NCI-H1092 treated with DMSO at 0.1 percent for 48 hours (cell line): Measurements from ENCODE around the gene OTUB1.
"Not testable (repeated sequence)": the region's sequence is repeated elsewhere in the genome, so short reads cannot be mapped to it uniquely, and the experiment has no call there.

Experiments
- DNase-seq: peaks from one replicate; lab custom pipeline; 2025; lab: John Stamatoyannopoulos, UW

The OTUB1 gene, protein sequence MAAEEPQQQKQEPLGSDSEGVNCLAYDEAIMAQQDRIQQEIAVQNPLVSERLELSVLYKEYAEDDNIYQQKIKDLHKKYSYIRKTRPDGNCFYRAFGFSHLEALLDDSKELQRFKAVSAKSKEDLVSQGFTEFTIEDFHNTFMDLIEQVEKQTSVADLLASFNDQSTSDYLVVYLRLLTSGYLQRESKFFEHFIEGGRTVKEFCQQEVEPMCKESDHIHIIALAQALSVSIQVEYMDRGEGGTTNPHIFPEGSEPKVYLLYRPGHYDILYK

DNA sequence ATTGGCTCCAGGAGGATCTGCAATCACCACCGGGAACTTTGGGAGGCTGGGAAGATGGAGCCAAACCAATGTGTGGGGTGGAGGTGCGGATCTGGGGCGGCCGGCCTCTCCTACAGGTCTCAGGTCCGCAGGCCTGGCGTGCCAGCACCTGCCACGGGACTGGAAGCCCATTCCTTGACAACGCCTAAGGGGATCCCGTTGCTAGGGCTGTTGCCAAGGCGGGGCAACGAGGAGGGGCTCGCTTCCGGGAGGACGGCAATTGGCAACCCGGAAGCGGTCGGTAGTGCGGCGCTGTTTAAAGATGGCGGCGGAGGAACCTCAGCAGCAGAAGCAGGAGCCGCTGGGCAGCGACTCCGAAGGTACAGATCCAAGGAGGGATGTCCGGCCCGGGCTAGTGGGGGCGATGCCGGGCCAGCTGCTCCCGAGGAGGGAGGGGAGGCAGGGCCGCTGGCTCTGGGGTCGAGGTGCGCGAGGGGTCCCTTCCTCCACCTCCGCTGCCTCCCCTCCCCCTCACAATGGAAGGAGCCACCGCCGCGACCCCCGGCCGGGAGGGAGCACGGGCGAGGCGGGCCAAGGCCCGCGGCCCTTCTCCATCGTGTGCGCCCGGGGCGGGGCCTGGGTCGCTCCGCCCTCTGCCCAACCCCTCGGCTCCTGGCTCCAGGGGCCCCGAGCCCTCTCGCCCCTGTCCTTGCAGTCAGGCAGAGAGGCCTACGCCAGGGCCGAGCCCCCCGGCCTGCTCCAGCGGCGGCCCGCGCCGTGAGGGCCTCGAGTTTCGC lies at the start of gene OTUB1:
Gene OTUB1, plus strand, starts transcription at position 283 of the 776 bp plus-strand sequence. Its CDS starts 19 bp downstream, at position 302.
- peak; percentile 93 for DNase-seq

DNA sequence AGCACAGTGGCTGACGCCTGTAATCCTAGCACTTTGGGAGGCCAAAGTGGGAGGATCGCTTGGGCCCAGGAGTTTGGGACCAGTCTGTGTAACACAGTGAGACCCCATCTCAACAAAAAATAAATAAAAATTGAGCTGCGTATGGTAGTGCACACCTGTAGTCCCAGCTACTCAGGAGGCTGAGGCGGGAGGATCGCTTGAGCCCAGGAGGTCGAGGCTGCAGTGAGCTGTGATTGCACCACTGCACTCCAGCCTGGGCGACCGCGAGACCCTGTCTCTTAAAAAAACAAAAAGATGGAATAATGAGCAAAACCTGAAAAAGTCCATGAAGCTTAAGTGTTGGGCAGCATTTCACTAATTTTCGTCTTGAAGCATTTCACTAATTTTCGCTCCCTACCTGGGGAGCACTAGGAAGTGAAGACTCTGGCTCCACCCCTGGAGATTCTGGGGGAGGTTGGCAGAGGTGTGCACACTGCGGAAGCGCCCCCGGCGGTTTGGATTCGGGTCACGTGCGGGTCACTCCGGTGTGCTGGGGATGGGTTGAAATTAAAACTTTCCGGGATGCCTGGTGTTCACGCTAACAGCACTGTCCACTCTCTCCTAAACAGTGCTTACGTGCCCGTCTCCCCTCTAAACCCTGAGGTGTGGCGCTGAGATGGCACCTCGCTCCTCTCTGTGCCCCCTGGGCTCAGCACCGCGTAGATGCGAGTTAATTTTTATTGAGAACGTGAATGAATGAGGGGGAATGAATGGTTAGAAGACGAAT lies 48.3 kb upstream of the OTUB1 start:
- peak; percentile 70 for DNase-seq

DNA sequence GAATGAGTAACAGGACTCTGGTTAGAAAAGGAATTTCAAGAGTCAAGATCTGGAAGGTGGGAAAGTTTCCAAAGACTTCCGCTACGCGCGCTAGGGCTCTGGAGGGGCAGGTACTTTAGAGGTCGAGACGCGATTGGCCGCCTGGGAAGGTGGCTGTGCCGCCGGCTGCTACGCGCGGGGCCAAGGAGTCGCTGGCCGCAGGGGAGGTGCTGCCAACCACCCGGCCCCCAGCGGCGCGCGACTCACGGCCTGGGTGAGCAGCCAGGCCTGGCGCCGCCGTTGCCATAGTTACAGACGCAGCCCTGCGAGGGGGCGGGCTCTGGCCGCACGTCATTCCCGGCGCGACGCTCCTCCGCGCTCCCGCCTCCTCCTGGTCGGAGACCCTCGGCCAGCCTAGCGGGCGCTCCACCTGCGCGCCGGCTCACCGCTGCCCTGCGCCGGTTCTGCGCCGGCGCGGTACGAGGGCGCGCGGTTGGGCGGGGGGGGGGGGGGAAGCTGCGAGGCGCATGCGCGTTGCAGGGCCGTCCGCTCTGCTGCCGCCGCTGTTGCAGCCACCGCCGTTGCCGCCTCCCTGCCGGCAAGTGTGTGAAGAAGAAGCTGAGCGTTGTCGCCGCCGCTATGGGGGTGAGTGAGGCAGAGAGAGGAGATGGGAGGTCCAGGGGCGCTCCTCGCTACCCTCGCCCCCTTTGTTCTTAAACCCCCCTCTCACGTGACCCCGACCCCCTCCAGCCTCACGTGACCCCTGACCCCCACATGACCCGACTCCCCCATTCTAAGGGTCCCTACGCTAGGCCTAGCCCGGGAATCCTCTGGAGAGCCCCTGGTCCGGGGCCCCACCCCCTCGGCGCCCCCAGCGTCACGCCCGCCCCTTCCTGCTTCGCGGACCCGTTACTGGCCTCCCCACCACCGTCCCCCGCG lies 47.5 kb upstream of the OTUB1 start, which contains the start of gene NAA40:
Gene NAA40, plus strand, starts transcription at position 524 of the 918 bp plus-strand sequence. Its CDS starts 95 bp downstream, at position 619.
- DNase-seq, result peak; percentile 98

DNA sequence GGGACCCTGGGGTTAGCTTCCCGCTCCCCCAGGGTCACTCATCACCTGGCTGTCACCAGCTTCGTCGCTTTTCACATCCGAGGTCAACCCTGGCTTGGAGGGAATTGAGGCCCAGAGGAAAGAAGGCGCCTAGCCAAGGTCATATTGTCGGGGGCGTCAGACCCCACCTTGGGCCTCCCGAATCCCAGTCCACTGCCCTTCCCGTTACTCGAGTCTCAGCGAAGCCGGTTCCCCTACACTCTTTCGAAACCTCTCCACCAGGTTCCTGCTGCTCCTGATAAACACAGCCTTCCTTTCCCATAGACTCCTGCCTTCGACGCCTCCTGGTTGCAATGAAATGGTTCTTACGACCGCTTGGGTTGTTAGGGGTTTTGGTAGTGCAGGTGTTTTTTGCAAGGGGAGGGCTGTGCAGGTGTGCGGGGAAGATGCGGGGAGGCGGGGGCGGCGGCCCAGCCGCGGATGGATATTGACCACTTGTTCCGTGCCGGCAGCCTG lies 46.8 kb upstream of the OTUB1 start:
- peak; percentile 43 for DNase-seq

DNA sequence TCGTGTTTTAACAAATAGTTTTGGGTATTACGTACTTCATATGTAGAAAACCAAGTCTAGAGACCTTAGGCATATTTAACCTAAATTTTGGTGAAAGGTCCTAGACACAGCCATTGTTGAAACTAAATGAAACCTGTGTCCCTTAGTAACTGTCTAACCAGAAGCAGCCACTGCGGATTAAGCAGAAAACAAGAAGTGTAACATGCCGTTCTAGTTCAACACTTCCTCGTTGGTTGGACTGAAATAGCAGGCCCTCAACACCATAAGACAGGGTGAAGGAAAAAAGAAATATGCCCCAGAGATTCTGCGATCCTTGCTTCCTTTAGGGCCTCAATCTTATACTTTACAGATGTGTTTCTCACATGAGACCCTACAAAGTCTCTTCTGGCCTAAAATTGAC lies 45.5 kb upstream of the OTUB1 start:
- no peak for DNase-seq

DNA sequence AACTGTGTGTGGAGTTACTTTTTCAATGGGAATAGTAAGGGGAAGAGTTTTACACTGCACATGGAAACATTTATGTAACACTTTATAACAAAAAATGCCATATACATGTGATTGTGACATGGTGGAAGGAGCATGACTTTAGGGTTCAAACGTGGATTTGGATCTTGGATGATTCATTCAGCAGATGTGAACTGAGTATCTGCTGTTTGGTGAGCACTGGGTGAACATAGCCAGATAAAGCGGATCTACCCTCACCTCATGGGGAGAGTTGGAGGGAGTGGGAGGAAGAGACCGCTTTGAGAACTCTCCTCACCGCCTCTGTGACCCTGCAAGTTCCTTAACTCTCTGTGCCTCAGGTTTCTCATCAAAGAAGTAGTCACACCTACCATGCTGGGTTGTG lies 44.3 kb upstream of the OTUB1 start:
- no peak for DNase-seq

DNA sequence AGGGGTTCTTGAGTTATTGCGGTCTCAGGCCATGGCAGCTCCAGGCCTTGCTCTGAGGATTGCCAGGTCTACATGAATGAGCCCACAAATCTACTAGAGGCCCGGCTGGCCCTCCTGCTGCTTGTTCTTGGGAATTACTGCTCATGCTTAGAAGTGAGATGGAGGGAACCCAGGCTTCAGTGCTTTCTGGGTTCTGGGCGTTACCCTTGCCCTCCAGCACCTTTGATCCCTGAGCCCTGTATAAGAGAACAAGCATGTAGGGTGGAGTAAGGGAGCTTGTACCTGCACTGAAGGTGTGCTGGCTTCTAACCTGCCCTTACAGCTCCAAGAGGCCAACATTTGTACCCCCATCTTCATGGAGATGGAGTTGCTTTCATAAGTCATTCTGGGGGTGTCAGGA lies 43.4 kb upstream of the OTUB1 start:
- no peak for DNase-seq

DNA sequence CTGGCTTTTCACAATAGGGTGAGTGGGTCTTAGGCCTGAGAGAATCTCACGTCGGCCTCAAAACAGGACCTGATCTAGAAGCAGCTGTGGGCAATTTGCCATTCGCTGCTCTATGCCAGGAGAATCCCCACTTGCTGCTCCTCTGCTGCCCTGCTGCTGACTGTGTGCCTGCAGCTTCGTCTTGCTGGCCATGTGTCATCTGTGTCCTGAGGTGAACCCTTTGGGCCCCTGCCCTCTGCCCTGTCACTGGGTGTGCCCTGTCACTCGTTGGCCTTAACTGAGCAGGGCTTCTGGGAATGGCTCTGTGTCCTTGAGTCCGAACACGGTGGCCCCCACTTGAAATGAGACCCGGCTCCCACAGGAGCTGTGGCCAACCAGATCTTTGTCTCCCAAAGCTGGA lies 41.3 kb upstream of the OTUB1 start:
- DNase-seq, result no peak

DNA sequence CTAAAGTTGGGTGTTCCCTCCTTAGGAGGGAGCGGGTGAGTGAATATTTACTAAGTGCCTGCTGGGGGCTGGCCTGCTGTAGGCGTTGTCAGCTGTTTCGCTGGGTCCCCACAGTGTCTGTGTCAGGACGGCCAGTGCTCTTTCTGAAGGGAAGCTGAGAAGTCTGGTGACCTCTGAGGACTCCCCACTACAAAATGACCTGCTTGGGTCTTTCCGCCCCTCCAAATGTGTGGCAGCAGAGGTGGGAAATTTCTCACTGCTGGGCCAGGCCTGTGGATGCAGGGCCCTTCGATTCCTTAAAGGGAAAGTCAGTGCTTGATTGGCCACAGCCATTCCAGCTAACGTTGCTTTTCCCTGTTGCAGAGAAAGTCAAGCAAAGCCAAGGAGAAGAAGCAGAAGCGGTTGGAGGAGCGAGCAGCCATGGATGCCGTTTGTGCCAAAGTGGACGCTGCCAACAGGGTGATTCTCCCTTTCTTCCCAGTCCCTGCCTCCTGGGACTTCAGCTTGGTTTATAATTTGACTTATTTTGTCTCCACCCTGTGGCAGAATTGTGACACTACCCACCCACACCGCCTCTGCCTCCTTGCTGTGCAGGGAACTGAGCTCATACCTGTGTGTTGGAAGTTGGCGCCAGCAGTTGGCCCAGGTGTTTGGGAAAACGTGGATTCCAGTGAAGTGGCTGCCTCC lies 40.6 kb upstream of the OTUB1 start:
- DNase-seq, result peak; percentile 74

DNA sequence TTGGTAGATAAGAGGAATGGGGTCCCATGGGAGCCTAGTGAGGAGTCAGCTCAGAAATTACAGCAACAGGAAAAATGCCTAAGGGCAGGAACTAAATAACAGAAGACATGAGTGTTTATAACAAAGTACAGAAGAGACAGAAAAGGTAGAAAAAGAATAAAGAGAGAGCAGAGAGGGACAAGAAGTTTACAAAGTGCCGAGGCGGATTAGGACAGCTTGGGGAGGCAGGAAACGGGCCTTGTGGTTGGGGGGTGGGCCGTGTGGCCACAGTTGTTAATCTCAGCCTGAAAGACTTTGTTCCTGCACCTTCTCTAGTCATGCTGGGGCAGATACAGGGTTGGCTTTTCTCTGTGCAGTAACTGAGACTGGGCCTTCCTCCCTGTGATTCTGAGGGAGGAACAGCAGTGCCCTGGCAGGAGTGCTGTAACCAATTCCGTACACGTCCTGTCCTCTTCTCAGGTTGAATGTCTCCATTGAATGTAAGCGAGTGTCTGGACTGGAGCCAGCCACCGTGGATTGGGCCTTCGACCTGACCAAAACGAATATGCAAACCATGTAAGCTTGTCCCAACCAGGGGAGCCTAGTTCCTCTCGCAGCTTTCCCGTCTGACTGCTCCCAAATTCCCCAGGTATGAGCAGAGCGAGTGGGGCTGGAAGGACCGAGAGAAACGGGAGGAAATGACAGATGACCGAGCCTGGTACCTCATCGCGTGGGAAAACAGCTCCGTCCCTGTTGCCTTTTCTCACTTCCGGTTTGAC lies 34.3 kb upstream of the OTUB1 start:
- DNase-seq, result no peak

DNA sequence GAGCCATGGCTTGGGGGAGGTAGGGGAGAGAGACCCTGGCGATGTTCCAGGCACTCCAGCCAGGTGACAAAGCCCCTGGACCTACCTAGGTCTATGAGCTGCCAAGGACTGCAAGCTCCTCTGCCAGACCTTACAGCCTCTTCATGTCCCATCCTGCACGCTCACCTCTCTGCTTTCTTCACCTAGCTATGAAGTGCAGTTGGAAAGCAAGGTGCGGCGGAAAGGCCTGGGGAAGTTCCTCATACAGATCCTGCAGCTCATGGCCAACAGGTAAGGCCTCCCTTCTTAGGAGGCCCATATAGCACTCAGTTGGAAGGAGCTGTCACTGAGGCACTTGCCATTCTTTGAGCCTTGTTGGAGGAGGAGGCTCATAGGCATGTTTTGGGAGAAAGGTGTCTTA lies 33.7 kb upstream of the OTUB1 start:
- DNase-seq, result no peak

DNA sequence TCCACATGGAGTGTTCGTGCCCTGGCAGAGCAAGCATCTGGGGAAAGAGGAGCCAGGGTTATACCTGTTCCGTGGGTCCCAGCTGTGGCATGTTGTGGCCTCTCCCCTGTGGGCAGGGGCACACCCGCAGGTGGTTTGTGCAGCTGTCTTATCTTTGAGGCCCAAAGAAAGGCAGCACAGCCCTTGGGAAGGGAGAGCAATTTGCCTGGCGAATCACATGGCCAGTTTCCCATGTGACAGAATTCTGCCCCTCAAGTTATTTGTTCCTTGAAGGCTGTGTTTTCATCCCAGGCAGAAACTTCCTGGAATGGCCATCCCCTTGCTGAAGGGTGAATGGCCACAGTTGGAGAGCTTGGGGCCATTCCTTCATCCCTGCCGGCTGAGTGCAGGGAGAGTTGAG lies 28.2 kb upstream of the OTUB1 start:
- no peak for DNase-seq

DNA sequence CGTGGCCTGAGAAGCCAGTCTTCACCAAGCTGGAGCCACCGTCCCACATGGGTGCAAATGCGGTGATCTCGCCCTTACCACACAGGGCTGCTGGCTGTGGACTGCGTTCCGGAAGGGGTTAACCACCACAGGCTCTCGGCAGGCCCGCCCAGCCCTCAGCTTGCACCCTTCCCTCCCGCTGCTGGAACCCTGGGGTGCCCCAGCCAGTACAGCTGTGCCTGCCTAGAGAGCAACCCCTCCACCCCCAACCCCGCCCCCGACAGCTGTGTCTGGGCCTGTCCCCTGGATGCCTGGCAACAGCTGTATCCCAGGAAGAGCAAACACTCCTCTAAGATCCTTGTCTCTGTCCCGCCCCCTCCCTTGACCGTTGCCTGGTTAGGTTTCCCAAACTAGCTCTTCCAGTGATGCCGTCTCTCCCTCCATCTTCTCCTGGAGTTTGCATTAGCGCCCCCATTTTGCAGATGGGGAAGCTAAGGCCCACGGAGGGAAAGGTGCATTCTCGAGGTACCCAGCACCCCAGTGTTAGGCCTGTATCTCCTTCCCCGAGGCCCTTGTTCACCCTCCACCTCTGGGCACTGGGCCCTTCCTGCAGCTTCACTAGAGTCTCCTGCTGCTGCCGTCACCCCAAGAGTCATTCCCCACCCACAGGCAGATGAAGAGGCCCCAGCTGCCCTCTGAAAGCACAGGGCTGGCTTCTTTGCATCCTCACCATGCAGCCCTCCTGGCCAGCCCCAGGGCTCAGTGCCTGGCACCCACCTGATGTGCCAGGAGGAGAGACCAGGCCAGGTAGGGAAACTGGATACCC lies 24.4 kb upstream of the OTUB1 start:
- peak; percentile 22 for DNase-seq

DNA sequence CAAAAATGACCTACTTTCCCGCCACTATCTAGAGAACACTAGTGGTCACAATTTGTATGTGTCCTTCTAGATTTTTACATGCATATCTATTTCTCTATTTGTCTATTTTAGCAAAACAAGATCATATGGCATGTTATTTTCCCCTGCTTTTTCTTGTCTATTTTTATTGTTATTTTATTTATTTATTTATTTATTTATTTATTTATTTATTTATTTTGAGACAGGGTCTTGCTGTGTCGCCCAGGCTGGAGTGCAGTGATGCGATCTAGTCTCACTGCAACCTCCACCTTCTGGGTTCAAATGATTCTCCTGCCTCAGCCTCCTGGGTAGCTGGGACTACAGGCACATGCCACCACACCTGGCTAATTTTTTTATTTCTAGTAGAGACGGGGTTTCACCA lies 22.3 kb upstream of the OTUB1 start:
- not testable (repeated sequence) for DNase-seq

DNA sequence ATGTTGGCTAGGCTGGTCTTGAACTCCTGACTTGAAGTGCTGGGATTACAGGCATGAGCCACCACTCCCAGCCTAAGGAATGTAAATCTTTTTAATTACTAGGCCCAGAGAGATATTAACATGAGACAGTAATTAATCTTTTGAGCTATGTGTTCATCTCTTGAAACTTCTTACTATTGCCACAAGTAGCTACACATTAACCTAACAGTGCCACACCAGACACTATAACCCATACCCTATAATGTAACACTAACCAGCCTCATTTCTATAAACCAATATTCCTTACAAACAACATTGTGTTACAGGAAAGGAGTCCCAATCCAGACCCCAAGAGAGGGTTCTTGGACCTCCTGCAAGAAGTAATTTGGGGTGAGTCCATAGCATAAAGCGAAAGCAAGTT lies 19.8 kb upstream of the OTUB1 start:
- DNase-seq, result no peak

DNA sequence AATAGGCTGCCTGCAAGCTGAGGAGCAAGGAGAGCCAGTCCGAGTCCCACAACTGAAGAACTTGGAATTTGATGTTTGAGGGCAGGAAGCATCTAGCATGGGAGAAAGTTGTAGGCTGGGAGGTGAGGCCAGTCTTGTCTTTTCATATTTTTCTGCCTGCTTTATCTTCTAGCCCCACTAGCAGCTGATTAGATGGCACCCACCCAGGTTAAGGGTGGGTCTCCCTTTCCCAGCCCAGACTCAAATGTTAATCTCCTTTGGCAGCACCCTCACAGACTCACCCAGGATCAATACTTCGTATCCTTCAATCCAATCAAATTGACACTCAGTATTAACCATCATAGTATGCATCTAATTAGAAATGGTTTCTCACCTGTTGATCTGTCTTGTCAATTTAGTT lies 16.8 kb upstream of the OTUB1 start:
- no peak for DNase-seq

DNA sequence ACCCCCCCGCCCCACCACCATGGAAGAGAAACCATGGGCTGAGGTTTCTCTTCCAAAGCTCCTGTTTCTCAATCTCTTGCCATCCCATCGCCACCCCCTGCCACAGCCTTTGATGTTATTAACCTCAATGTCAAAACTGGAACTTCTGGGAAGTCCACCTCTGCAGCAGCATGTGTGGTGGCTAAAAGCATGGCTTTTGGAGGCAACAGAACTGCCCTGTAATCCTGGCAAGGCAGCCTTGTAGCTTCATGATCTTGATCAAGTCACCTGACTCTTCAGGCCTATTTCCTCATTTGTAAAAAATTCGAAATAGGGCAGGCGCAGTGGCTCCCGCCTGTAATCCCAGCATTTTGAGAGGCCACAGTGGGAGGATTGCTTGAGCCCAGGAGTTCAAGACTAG lies 15.3 kb upstream of the OTUB1 start:
- DNase-seq, result no peak

DNA sequence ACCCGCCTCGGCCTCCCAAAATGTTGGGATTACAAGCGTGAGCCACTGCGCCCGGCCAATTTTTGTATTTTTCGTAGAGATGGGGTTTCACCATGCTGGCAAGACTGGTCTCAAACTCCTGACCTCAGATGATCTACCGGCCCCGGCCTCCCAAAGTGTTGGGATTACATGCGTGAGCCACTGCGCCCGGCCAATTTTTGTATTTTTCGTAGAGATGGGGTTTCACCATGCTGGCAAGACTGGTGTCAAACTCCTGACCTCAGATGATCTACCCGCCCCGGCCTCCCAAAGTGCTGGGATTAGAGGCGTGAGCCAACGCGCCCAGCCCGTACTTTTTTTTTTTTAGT lies 12.4 kb upstream of the OTUB1 start:
- not testable (repeated sequence) for DNase-seq
